GM19023 (cell line): ENCODE measurements around the gene CTNND2.

ENCODE experiments used
- ATAC-seq: cut with Tn5 transposase; IDR thresholded peaks from one replicate; pipeline ENCODE4 v1.9.1; 2021; ENCODE audit warnings: mild to moderate bottlenecking, moderate library complexity; ENCODE audit not compliant: unreplicated experiment

The CTNND2 gene

GRCh38 chr5:11790201-11790600 lies 114.0 kb downstream of the CTNND2 start:
- no peak for ATAC-seq

- no peak for ATAC-seq
Observed at GRCh38 chr5:11785771-11786352, 118.4 kb downstream of the CTNND2 start.

GRCh38 chr5:11780641-11781345 lies 123.5 kb downstream of the CTNND2 start:
- no peak for ATAC-seq

GRCh38 chr5:11777096-11777495 lies 127.2 kb downstream of the CTNND2 start:
- ATAC-seq = no peak

GRCh38 chr5:11770310-11770709 lies 133.9 kb downstream of the CTNND2 start:
- no peak for ATAC-seq

GRCh38 chr5:11760934-11761603 lies 143.2 kb downstream of the CTNND2 start:
- ATAC-seq = no peak

- no peak for ATAC-seq
Observed at GRCh38 chr5:11758321-11758720, 145.9 kb downstream of the CTNND2 start.

- ATAC-seq = no peak
Observed at GRCh38 chr5:11757661-11758060, 146.6 kb downstream of the CTNND2 start.

- ATAC-seq = no peak
Observed at GRCh38 chr5:11737010-11737409, 167.2 kb downstream of the CTNND2 start.

- no peak for ATAC-seq
Observed at GRCh38 chr5:11734369-11734768, 169.9 kb downstream of the CTNND2 start.

GRCh38 chr5:11733840-11734192 lies 170.4 kb downstream of the CTNND2 start:
- no peak for ATAC-seq

GRCh38 chr5:11733185-11733839 lies 170.9 kb downstream of the CTNND2 start:
- no peak for ATAC-seq

- ATAC-seq = no peak
Observed at GRCh38 chr5:11724940-11725339, 179.3 kb downstream of the CTNND2 start.

GRCh38 chr5:11719888-11720481 lies 184.3 kb downstream of the CTNND2 start:
- no peak for ATAC-seq

- no peak for ATAC-seq
Observed at GRCh38 chr5:11715461-11716196, 188.6 kb downstream of the CTNND2 start.

- ATAC-seq = no peak
Observed at GRCh38 chr5:11711932-11712331, 192.3 kb downstream of the CTNND2 start.

- no peak for ATAC-seq
Observed at GRCh38 chr5:11709021-11709420, 195.2 kb downstream of the CTNND2 start.

- no peak for ATAC-seq
Observed at GRCh38 chr5:11704916-11705315, 199.3 kb downstream of the CTNND2 start.

GRCh38 chr5:11700391-11700790 lies 203.9 kb downstream of the CTNND2 start:
- ATAC-seq = no peak

GRCh38 chr5:11692636-11693035 lies 211.6 kb downstream of the CTNND2 start:
- ATAC-seq = no peak

- ATAC-seq = no peak
Observed at GRCh38 chr5:11687498-11687897, 216.7 kb downstream of the CTNND2 start.
